HEK293 (cell line): ENCODE measurements around the gene TSPO2.
A peak's percentile ranks its signal among the peaks of the same experiment; 100 is the strongest.

ENCODE experiments used
- CTCF ChIA-PET: fragments of 350-600 bp; formaldehyde crosslinking; extraction: SDS; loops from one replicate; lab custom pipeline; 2021; ENCODE audit warnings: antibody characterized with exemption; lab: Yijun Ruan, JAX
- POLR2A ChIA-PET: fragments of 300-600 bp; formaldehyde crosslinking; extraction: SDS; loops from one replicate; lab custom pipeline; 2020; ENCODE audit warnings: antibody characterized with exemption, inconsistent platforms; lab: Yijun Ruan, JAX
- H3K27ac ChIP-seq: fragments of 200-500 bp; sonication (Bioruptor generic); 2 replicates; pipeline ENCODE4 v1.5.1; 2014; ENCODE audit warnings: low read depth, low read length, control low read depth, inconsistent platforms; ENCODE audit errors: extremely low read depth
- H3K36me3 ChIP-seq, 2 experiments: fragments of 200-500 bp in 1 of 2; sonication (Bioruptor generic) in 1 of 2; 1 replicate in 1 of 2; 2 replicates in 1 of 2; pipeline ENCODE4 v1.5.1; 2014 to 2017; ENCODE audit warnings: inconsistent platforms in 2 of 2, low read length in 2 of 2; ENCODE audit not compliant: control insufficient read depth in 2 of 2, insufficient read depth in 1 of 2
- H3K4me1 ChIP-seq: fragments of 200-500 bp; sonication (Bioruptor generic); 2 replicates; pipeline ENCODE4 v1.5.1; 2014; ENCODE audit warnings: mild to moderate bottlenecking, low read length, inconsistent platforms; ENCODE audit not compliant: control insufficient read depth, insufficient read depth
- H3K4me3 ChIP-seq: 2 replicates; pipeline ENCODE4 v1.5.1; 2011; ENCODE audit warnings: low read depth, mild to moderate bottlenecking, control low read depth, low read length, moderate library complexity
- H3K9me3 ChIP-seq: fragments of 200-500 bp; sonication (Bioruptor generic); 2 replicates; pipeline ENCODE4 v1.5.1; 2014; ENCODE audit warnings: low read depth, low read length, inconsistent platforms; ENCODE audit not compliant: control insufficient read depth, insufficient read depth
- EGR2 ChIP-seq: fragments of 450-650 bp; formaldehyde crosslinking; IDR thresholded peaks from 2 replicates; pipeline ENCODE4 v1.5.1; 2016; ENCODE audit warnings: low read depth, missing biosample characterization, missing genetic modification characterization
- GLIS1 ChIP-seq: fragments of 450-650 bp; formaldehyde crosslinking; IDR thresholded peaks from 2 replicates; pipeline ENCODE4 v1.5.1; 2016; ENCODE audit warnings: missing biosample characterization, missing genetic modification characterization
- KLF10 ChIP-seq: fragments of 450-650 bp; IDR thresholded peaks from 2 replicates; pipeline ENCODE4 v1.5.1; 2018; ENCODE audit warnings: missing biosample characterization, mild to moderate bottlenecking, missing genetic modification characterization
- MEIS1 ChIP-seq: sonication (generic); formaldehyde crosslinking; IDR thresholded peaks from 2 replicates; pipeline ENCODE4 v1.8.1; 2022; ENCODE audit warnings: missing genetic modification reagents, mild to moderate bottlenecking, borderline replicate concordance
- OVOL3 ChIP-seq: fragments of 450-650 bp; formaldehyde crosslinking; IDR thresholded peaks from 2 replicates; pipeline ENCODE4 v1.5.1; 2016; ENCODE audit warnings: missing biosample characterization, missing genetic modification characterization
- PRDM4 ChIP-seq: fragments of 450-650 bp; formaldehyde crosslinking; IDR thresholded peaks from 2 replicates; pipeline ENCODE4 v1.5.1; 2017; ENCODE audit warnings: missing biosample characterization, missing genetic modification characterization
- ZBTB8A ChIP-seq: fragments of 450-650 bp; formaldehyde crosslinking; IDR thresholded peaks from 2 replicates; pipeline ENCODE4 v1.5.1; 2016; ENCODE audit warnings: missing biosample characterization, missing genetic modification characterization
- ZFHX2 ChIP-seq: fragments of 450-650 bp; formaldehyde crosslinking; conservative IDR thresholded peaks from 2 replicates; pipeline ENCODE4 v1.5.1; 2016; ENCODE audit warnings: missing biosample characterization, missing genetic modification characterization
- ZNF10 ChIP-seq: fragments of 450-650 bp; formaldehyde crosslinking; IDR thresholded peaks from 2 replicates; pipeline ENCODE4 v1.5.1; 2017; ENCODE audit warnings: missing biosample characterization, missing genetic modification characterization
- ZNF114 ChIP-seq: fragments of 450-650 bp; formaldehyde crosslinking; IDR thresholded peaks from 2 replicates; pipeline ENCODE4 v1.5.0; 2017; ENCODE audit warnings: missing biosample characterization, missing genetic modification characterization
- ZNF184 ChIP-seq: fragments of 450-650 bp; IDR thresholded peaks from 2 replicates; pipeline ENCODE4 v1.5.1; 2018; ENCODE audit warnings: missing biosample characterization, mild to moderate bottlenecking, missing genetic modification characterization
- ZNF2 ChIP-seq: fragments of 450-650 bp; formaldehyde crosslinking; IDR thresholded peaks from 2 replicates; pipeline ENCODE4 v1.5.1; 2016; ENCODE audit warnings: missing biosample characterization, missing genetic modification characterization
- ZNF239 ChIP-seq: fragments of 450-650 bp; formaldehyde crosslinking; IDR thresholded peaks from 2 replicates; pipeline ENCODE4 v1.5.1; 2016; ENCODE audit warnings: missing biosample characterization, missing genetic modification characterization
- ZNF274 ChIP-seq, 2 experiments: fragments of 200-500 bp in 1 of 2; fragments of 450-650 bp in 1 of 2; sonication (Bioruptor generic) in 1 of 2; formaldehyde crosslinking in 1 of 2; IDR thresholded peaks; 2 replicates each; pipeline versions ENCODE4 v1.5.1 to v1.6.1; 2014 to 2016; ENCODE audit warnings: borderline replicate concordance in 1 of 2, inconsistent platforms in 1 of 2, low read length in 1 of 2, missing biosample characterization in 1 of 2, missing genetic modification characterization in 1 of 2
- ZNF335 ChIP-seq: fragments of 450-650 bp; formaldehyde crosslinking; conservative IDR thresholded peaks from 2 replicates; pipeline ENCODE4 v1.5.1; 2016; ENCODE audit warnings: missing biosample characterization, missing genetic modification characterization
- ZNF350 ChIP-seq: fragments of 450-650 bp; formaldehyde crosslinking; IDR thresholded peaks from 2 replicates; pipeline ENCODE4 v1.5.0; 2017; ENCODE audit warnings: missing biosample characterization, mild to moderate bottlenecking, missing genetic modification characterization
- ZNF530 ChIP-seq: fragments of 450-650 bp; formaldehyde crosslinking; IDR thresholded peaks from 2 replicates; pipeline ENCODE4 v1.5.1; 2016; ENCODE audit warnings: low read depth, missing biosample characterization, missing genetic modification characterization
- ZNF776 ChIP-seq: fragments of 450-650 bp; formaldehyde crosslinking; IDR thresholded peaks from 2 replicates; pipeline ENCODE4 v1.5.0; 2017; ENCODE audit warnings: missing biosample characterization, missing genetic modification characterization, borderline replicate concordance

Gene TSPO2

GRCh38 chr6:41033776-41034175, 8.5 kb upstream of the TSPO2 start:
- Histone ChIP-seq H3K27ac (no peak overlapping the region), H3K4me1 (no peaks in the 10 kb centered on the region), H3K36me3 (no peaks in the 10 kb centered on the region), H3K9me3 (no peaks in the 10 kb centered on the region), H3K4me3 (no peak overlapping the region)
- CTCF ChIA-PET: no interaction called here
- no peak for TF ChIP-seq ZNF530 (tag by site-specific recombination)
- no peak for TF ChIP-seq ZNF10
- TF ChIP-seq ZNF2 (tag by site-specific recombination): no peak
- no peak for TF ChIP-seq ZNF274 (IDR thresholded peaks at IDR 0.05; ENCODE audit: low read length)
- no peak for TF ChIP-seq ZNF274 (tag by site-specific recombination; IDR thresholded peaks at IDR 0.05; ENCODE audit: borderline replicate concordance)
- TF ChIP-seq OVOL3 (tag by site-specific recombination): no peak
- TF ChIP-seq PRDM4 (tag by site-specific recombination): no peak
- TF ChIP-seq ZFHX2: no peak
- TF ChIP-seq ZNF184 (tag by site-specific recombination): no peak
- TF ChIP-seq EGR2: no peak
- TF ChIP-seq ZBTB8A (tag by site-specific recombination): no peak
- TF ChIP-seq MEIS1: no peak
- TF ChIP-seq ZNF776 (tag by site-specific recombination): no peak
- TF ChIP-seq ZNF239: no peak
- no peak for TF ChIP-seq GLIS1 (tag by site-specific recombination)
- TF ChIP-seq ZNF335 (tag by site-specific recombination): no peak
- POLR2A ChIA-PET: no interaction called here

GRCh38 chr6:41036186-41036585, 6.1 kb upstream of the TSPO2 start:
- Histone ChIP-seq H3K36me3 (no peaks in the 10 kb centered on the region), H3K4me1 (no peaks in the 10 kb centered on the region), H3K4me3 (no peak overlapping the region), H3K27ac (no peak overlapping the region), H3K9me3 (no peaks in the 10 kb centered on the region)
- POLR2A ChIA-PET: interaction anchor here (1.2 kb wide), 1 partner anchor 36 kb away, joined by 3 read pairs; the partner anchor contains the start of gene NFYA
- TF ChIP-seq KLF10 (tag by site-specific recombination) (peak; percentile 41; the same call in 1 of the 2 replicates), ZFHX2 (no peak)
- CTCF ChIA-PET: interaction anchor here (0.6 to 8.3 kb wide), 14 partner anchors 9 to 708 kb away, joined by 3 to 146 read pairs (median 4); partner anchors contain the start of gene APOBEC2

GRCh38 chr6:41036601-41037000, 5.7 kb upstream of the TSPO2 start:
- 0 out of 2 replicates have a peak, but pooled peaks have one; percentile 43 for TF ChIP-seq EGR2
- TF ChIP-seq ZNF350 (tag by site-specific recombination): no peak
- TF ChIP-seq ZFHX2: peak; percentile 35; the same call in 1 of the 2 replicates
- no peak for TF ChIP-seq ZNF114
- TF ChIP-seq, all 188 proteins: peak for 2

More at GRCh38 chr6:41036601-41037000, 5.7 kb upstream of the TSPO2 start:
- no peaks in the 10 kb centered on the region for H3K9me3 ChIP-seq
- H3K4me3 ChIP-seq: no peak overlapping the region
- CTCF ChIA-PET: interaction anchor here (0.6 to 8.3 kb wide), 14 partner anchors 10 to 1143 kb away, joined by 3 to 146 read pairs (median 4); partner anchors contain the start of gene APOBEC2
- no peak overlapping the region for H3K27ac ChIP-seq
- POLR2A ChIA-PET: interaction anchor here (1.2 kb wide), 1 partner anchor 36 kb away, joined by 3 read pairs; the partner anchor contains the start of genes NFYA and OARD1
- H3K36me3 ChIP-seq: no peaks in the 10 kb centered on the region
- H3K4me1 ChIP-seq: no peaks in the 10 kb centered on the region
